Stimulated activated CD4-positive, alpha-beta T cell treated with anti-CD3 and anti-CD28 coated beads, Interleukin-1b, Interleukin-23, amount 100 ng/mL, for 24 hours (primary cell): ENCODE data around the gene CENPH.
"Not testable (repeated sequence)": the region's sequence is repeated elsewhere in the genome, so short reads cannot be mapped to it uniquely, and the experiment has no call there.

Source experiments
- DNase-seq, 4 experiments: peaks; one replicate each; pipeline ENCODE4 v3.0.0-alpha.2; 2020; ENCODE audit warnings: low read depth in 4 of 4, low spot score in 1 of 4

The CENPH gene

GRCh38 chr5:69245031-69245430 is 55.6 kb downstream of the CENPH start:
- DNase-seq: no peak

DNA sequence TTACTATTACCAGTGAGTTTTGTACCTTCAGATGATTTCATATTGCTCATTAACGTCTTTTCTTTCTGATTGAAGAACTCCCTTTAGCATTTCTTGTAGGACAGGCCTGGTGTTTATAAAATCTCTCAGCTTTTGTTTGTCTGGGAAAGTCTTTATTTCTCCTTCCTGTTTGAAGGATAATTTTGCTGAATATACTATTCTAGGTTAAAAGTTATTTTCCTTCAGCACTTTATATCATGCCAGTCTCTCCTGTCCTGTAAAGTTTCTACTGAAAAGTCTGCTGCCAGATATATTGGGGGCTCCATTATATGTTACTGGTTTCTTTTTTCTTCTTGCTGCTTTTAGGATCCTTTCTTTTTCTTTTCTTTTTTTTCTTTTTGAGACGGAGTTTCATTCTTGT is 58.6 kb downstream of the CENPH start:
- DNase-seq: no peak

DNA sequence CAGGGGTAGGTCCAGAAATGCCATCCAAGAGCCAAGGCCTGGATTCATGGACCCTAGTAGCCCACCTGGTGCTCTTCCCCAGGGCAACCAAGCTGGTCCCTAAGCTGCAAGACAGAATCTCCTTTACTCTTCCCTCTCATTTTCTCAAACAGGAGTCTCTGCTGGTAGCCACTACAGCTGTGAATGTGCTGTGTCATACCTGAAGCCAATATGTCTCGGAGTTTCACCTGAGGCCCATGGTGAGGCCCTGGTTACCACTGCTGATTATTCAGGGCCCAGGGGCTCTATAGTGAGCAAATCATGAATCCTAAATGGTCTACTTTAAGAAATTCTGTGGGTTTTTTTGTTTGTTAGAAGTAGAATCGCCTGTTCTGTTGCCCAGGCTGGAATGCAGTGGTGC is 61.2 kb downstream of the CENPH start:
- no peak for DNase-seq

DNA sequence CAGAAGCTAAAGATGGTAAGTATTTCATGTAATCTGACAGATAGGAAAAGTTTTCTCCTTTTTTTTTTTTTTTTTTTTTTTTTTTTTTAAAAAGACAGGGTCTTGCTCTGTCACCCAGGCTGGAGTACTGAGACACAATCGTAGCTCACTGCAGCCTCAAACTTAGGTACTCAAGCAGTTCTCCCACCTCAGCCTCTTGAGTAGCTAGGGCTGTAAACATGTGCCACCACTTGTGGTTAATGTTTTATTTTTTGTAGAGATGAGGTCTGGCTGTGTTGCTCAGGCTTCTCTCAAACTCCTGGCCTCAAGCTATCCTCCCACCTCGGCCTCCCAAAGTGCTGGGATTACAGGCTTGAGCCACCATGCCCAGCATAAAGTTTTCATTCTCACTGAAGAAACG is 63.1 kb downstream of the CENPH start:
- DNase-seq: no peak

DNA sequence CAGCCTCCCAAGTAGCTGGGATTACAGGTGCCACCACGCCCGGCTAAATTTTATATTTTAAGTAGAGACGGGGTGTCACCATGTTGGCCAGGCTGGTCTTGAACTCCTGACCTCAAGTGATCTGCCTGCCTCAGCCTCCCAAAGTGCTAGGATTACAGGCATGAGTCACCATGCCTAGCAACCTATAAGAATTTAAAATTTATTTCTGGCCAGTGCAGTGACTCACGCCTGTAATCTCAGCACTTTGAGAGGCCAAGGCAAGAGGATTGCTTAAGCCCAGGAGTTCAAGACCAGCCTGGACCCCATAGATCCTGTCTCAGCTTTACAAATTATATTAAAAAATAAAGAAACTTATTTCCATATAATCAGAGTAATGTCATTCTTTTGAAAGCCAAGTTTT is 66.6 kb downstream of the CENPH start:
- not testable (repeated sequence) for DNase-seq

GRCh38 chr5:69257577-69257976 is 68.2 kb downstream of the CENPH start:
- no peak for DNase-seq
